GM12891 (cell line): ENCODE results near the gene GRM1.

ENCODE experiments used
- PAX5 ChIP-seq: IDR thresholded peaks from 2 replicates; pipeline ENCODE4 v1.6.1; 2011; ENCODE audit warnings: low read length, moderate library complexity, mild to moderate bottlenecking; ENCODE audit not compliant: insufficient read depth, severe bottlenecking
- POLR2A ChIP-seq: IDR thresholded peaks from 2 replicates; pipeline ENCODE4 v1.6.1; 2011; ENCODE audit warnings: low read depth, low read length, control low read depth
- POLR2AphosphoS5 ChIP-seq: IDR thresholded peaks from 2 replicates; pipeline ENCODE4 v1.6.1; 2011; ENCODE audit warnings: low read depth, low read length, control low read depth
- POU2F2 ChIP-seq: IDR thresholded peaks from 2 replicates; pipeline ENCODE4 v1.6.1; 2011; ENCODE audit warnings: low read depth, mild to moderate bottlenecking, control low read depth, low read length, moderate library complexity
- SPI1 ChIP-seq: IDR thresholded peaks from 2 replicates; pipeline ENCODE4 v1.6.1; 2011; ENCODE audit warnings: low read depth, low read length, control low read depth
- TAF1 ChIP-seq: IDR thresholded peaks from 2 replicates; pipeline ENCODE4 v1.6.1; 2011; ENCODE audit warnings: low read depth, low read length, control low read depth

DNA sequence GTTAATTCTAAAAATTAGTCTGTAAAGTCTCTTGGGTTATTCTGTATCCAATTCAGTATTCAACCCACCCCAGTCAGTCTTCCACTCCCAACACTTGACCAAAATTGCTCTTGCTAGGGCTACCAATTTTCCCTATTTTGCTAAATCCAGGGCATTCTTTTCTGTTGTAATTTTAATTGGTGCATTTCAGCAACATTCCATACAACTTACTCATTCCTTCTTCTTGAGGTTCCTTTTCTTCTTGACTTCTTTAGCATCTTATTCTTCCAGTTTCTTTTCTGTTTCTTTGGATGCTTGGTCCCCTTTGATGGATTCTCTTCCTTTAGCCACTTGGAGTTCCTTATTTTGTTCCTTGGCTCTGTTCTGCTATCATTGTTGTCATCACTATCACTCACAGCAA lies 11.2 kb upstream of the GRM1 start:
- no peak for TF ChIP-seq POLR2AphosphoS5
- no peak for TF ChIP-seq POLR2A
- TF ChIP-seq TAF1 = no peak
- TF ChIP-seq SPI1 = no peak
- TF ChIP-seq PAX5 = no peak
- TF ChIP-seq POU2F2 = no peak
